ENCODE measurements around the gene DPP6. TPM values are rescaled to one million over a fixed set of nuclear protein-coding genes. Genes with fewer than 3 reads are reported as not detected.
A peak's percentile ranks its signal among the peaks of the same experiment; 100 is the strongest.

DPP6 gene
- total RNA-seq, 1 donor = under 0.01 TPM

- H3K4me3 ChIP-seq (ENCODE audit: low read depth, low read length) = no peak overlapping the region
- no peak for DNase-seq (ENCODE audit: low read depth)
- TF ChIP-seq, protein P1, sequence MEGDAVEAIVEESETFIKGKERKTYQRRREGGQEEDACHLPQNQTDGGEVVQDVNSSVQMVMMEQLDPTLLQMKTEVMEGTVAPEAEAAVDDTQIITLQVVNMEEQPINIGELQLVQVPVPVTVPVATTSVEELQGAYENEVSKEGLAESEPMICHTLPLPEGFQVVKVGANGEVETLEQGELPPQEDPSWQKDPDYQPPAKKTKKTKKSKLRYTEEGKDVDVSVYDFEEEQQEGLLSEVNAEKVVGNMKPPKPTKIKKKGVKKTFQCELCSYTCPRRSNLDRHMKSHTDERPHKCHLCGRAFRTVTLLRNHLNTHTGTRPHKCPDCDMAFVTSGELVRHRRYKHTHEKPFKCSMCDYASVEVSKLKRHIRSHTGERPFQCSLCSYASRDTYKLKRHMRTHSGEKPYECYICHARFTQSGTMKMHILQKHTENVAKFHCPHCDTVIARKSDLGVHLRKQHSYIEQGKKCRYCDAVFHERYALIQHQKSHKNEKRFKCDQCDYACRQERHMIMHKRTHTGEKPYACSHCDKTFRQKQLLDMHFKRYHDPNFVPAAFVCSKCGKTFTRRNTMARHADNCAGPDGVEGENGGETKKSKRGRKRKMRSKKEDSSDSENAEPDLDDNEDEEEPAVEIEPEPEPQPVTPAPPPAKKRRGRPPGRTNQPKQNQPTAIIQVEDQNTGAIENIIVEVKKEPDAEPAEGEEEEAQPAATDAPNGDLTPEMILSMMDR (IDR thresholded peaks at IDR 0.05; ENCODE audit: insufficient read depth, low read depth, low read length) = no peak
These were observed 857.9 kb downstream of the DPP6 start for GRCh38 chr7:154910125-154910524.

DNA sequence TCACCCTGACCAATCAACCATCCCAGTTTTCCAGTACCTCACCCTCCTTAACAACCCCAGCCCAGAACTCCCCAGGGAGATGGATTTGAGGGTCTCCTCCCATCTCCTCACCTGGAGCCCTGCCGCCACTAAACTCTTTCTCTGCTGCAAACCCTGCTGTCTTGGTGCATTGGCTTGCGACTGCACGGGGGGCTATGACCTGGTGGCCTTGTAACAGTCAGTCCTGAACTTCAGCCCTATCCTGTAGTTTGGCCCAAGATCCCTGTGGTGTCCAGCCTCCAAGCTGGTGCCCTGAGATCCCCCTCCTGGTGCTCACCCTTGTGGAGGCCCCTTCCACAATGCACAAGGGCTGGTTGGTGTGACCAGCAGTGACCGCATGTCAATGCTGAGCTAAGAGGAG is 858.8 kb downstream of the DPP6 start:
- TF ChIP-seq, protein P1 (IDR thresholded peaks at IDR 0.05; ENCODE audit: insufficient read depth, low read depth, low read length) = no peak
- no peak overlapping the region for H3K4me3 ChIP-seq (ENCODE audit: low read depth, low read length)
- no peak for DNase-seq (ENCODE audit: low read depth)

DNA sequence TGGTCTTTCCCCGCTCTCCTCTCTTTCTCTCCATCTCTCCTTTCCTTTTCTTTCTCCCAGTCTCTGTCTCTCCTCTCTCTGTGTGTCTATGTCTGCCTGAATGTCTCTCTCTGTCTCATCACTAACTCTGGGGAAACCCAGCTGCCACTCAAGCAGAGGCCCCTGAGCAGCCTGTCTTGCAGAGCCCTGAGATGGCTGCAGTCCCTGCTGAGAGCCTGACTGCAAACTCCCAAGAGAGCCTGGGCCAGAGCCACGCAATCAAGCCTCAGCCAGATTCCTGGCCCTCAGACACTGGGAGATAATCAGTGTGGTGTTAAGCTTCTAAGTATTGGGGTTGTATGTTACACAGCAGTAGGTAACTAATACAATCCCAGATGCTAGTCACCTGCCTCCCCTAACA is 859.2 kb downstream of the DPP6 start:
- TF ChIP-seq, protein P1 (IDR thresholded peaks at IDR 0.05; ENCODE audit: insufficient read depth, low read depth, low read length) = no peak
- DNase-seq (ENCODE audit: low read depth) = no peak
- H3K4me3 ChIP-seq (ENCODE audit: low read depth, low read length) = no peak overlapping the region

- TF ChIP-seq, protein P1 (IDR thresholded peaks at IDR 0.05; ENCODE audit: insufficient read depth, low read depth, low read length) = no peak
- H3K4me3 ChIP-seq (ENCODE audit: low read depth, low read length) = no peak overlapping the region
- DNase-seq (ENCODE audit: low read depth) = no peak
These were observed 859.8 kb downstream of the DPP6 start for GRCh38 chr7:154911862-154912455.

- DNase-seq (ENCODE audit: low read depth) = no peak
- no peak overlapping the region for H3K4me3 ChIP-seq (ENCODE audit: low read depth, low read length)
- TF ChIP-seq, protein P1 (IDR thresholded peaks at IDR 0.05; ENCODE audit: insufficient read depth, low read depth, low read length) = no peak
These were observed 860.9 kb downstream of the DPP6 start for GRCh38 chr7:154912871-154913637.

- peak; percentile 59 for DNase-seq (ENCODE audit: low read depth)
- H3K4me3 ChIP-seq (ENCODE audit: low read depth, low read length) = peak overlapping the region; percentile 15
- TF ChIP-seq, protein P1 (IDR thresholded peaks at IDR 0.05; ENCODE audit: insufficient read depth, low read depth, low read length) = peak; percentile 89
These were observed 861.6 kb downstream of the DPP6 start for GRCh38 chr7:154913638-154914307.
